GM19240 (cell line): ENCODE measurements around the gene GSAP.
"Not testable (repeated sequence)": the region's sequence is repeated elsewhere in the genome, so short reads cannot be mapped to it uniquely, and the experiment has no call there.

Experiments used
- DNase-seq: peaks from one replicate; pipeline ENCODE4 v3.0.0; 2011; ENCODE audit warnings: low spot score; ENCODE audit not compliant: insufficient read length

The GSAP gene

DNA sequence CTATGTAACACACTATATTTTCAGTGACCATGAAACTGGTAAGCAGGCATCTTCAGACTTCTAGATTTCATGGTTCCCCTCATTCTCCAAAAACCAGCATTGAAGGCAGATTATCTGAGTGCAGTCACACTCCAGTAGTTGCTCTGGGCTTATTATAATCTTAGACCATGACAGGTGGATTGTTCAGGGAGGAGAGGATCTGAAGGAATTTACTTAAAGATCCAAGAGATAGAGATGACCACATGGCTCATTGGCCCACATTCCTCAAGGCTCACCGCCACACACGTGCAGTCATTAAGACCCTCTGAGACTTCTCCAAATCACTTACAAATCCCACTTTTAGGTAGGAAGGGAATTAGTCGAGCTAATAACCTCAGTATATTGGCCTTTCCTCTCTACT lies 55.2 kb downstream of the GSAP start:
- no peak for DNase-seq

DNA sequence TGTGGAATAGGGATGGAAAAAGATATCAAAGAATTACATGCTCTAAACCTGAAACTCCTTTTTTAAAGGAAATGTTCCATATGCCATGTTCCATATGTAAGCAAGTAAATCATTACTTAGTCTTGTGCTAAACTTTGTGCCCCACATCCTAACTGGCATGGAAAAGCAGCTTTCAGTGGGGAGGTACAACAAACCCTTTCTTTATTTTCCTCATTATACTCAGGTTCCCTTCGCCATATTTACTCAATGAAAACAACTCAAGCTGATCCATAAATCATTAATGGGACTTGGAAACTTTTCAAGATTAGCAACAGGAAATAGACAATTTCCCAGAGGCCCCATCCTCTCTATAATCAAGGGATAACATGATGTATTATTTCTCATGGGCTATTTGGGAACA lies 56.0 kb downstream of the GSAP start:
- DNase-seq: no peak

DNA sequence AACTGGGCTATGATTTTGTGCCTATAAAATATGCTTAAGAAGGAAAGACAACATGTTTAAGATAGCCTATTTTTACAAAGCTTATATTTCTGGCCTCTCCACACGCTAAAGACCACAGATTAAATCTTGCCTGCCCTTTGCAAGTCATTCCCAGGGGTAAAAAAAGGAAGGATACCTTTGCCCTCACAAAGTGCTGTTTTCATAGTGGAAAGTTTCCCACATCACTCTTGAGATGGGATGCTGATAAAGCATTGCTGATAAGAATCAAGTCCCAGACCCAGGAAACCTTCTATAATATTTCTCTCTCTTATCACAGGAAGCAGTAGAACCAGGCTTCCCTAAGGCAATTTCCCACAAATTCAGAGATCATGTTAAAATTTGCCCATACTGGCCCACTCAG lies 56.5 kb downstream of the GSAP start:
- no peak for DNase-seq

DNA sequence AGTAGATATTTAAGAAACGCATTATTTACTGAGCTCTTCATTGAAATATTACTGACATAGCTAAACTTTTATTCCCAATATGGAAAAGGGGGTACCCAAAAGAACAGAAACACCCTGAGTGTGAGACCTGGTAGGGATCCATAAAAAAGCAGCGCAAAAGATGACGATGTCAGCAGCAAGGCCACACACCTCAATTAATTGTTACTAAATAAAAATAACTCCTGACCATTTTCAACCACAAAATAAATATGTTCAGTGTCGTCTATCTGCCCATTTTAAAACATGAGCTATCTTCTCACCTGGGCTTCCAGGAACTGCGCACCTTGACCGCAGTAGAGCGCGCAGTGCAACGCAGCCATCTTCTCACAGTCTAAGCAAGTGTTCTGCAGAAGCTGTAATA lies 61.2 kb downstream of the GSAP start:
- no peak for DNase-seq

DNA sequence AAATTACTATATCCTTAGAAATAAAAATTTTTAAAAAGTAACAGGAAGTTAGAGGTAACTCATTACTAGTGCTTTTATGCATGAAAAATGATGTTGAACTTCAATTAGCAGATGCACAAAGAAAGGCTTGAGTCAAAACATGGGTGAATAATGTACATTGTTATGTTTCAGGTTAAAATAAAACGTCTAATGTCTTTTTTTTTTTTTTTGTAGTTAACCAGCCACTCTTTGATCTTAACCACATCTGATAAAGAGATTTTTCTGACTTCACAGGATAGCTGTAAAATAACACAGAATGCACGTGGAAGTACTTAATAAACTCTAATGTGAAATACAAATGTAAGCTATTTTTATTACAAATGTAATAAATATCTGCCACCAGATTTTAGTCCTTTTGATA lies 61.7 kb downstream of the GSAP start:
- no peak for DNase-seq

DNA sequence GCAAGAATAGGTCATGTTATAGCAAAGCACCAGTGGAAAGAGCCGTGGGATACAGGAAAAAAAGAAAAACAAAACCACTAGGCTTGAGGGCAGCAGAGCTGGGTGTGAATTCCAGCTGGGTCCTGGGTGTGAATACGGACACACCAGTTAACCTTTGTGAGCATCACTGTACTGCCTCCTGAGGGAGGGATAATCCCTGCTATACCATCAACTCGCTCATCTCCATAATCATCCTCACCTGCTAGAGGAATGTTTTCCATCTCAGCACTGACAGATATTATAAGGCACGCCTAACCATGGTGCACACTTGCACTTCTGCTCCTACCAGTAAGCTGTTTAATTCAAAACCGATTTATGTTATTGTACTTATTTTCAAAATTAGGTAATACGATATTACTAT lies 62.2 kb downstream of the GSAP start:
- no peak for DNase-seq

DNA sequence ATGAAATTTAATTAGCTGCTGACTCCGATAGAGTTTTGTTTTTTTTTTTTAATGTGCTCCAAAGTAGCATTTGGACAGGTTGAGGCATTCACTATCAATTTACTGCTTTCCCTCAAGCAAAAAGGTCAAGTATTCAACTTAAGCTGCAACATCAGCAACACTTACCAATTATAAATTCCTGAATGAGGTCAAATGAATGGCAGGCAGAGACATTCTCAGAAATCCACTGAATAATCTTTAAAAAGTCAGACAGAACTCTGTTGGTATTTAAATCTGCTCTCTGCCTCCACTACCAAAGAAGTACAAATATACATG lies 62.8 kb downstream of the GSAP start:
- no peak for DNase-seq

DNA sequence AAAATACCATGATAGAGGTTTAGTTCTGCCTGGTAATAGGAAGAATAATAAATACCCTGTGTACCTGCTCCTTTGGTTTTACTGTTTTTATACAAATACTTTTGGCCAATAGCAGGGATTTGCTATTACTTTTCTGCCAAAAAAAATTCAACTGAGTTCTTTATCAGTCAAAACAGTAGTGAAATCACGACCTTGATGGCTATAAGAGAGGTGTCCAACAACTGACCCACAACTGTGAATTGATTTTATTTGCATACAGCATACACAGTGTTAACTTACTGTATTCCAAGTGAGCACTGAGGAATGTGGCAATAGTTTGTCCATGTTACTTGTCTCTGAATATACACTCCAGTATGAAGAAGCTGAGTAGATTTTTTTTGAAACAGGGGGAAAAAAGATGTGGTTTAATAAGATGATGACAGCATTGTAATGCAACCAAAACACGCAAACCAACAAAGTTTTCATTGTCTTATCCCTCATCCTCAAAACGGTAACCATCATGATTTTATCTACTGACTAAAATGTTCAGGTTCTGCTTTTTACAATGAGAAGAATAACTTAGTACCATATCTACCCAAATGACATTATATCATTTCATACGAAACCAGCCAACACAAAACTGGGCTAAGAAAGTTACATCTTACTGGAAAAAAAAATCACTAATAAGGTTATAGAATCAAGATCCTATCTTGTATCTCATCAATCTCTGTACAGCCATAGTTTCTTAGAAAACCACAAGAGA lies 63.3 kb downstream of the GSAP start:
- no peak for DNase-seq

DNA sequence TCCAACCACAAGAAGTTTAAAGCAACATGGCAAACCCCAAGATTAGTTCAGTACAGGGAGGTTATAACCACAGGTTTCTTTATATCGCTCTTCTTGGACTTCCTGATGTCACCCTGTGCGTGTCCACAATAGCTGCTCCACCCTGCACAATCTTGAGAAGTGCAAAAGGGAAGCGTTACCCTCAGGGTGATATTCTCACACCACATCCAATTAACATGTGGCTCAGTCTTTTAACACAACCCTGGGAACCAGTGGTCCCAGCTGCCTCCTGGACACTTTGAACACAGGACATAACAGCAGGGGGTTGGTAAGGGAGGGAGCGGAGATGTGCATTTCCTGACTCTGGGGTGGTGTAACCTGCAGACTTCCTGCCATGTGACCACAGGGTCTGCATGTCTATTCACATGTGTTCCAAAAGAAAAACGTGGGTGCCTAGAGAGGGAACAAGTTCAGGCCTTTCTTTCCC lies 64.6 kb downstream of the GSAP start:
- peak; percentile 66 for DNase-seq

DNA sequence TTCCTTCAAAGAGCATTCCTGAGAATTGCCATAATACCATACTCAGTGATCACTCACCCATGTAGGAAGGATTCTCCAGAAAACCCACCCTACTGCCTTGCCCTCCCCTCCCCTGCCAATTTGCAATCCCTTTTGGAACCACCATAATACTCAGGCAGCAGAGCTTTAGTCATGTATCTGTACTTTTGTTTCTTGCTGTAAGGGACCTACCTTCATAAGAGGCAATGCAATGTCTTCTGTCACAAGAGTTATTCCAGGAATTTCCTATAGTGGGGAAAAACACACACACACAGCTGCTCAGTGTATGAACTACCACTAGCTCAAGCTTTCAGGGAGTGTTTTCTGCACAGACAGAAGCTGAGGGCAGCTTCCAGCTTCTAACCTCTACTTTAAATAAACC lies 67.0 kb downstream of the GSAP start:
- DNase-seq: no peak

DNA sequence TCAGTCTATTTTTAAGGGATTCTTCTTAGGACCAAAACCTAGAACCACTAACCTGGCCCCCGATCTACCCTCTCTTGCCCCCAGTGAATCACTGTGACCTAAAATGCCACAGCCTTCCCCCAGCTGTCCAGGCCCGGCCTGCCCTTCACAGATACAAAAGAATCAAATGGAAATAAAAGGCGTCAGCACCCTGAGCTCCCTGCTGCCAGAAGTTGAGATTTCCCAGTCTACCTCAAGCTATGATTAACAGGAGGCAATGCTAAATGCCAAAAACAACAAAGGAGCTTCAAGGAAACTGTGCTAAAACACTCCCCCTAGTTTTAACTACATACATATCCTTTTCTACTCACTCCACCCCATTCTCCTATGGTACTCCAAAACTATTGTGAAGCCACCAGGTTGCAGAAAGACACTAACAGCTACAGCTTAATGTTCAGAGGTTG lies 67.8 kb downstream of the GSAP start:
- no peak for DNase-seq

DNA sequence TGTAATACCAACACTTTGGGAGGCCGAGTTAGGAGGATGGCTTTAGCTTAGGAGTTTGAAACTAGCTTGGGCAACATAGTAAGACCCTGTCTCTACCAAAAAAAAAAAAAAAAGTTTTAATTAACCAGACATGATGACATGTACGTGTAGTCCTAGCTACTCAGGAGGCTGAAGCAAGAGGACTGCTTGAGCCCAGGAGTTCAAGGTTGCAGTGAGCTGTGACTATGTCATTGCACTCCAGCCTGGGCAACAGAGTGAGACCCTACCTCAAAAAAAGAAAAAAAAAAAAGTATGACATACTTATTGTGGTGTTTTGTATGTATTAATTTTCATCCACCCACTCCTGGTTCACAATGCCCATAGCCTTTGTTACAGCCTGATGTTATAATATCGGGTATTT lies 69.7 kb downstream of the GSAP start:
- no peak for DNase-seq

DNA sequence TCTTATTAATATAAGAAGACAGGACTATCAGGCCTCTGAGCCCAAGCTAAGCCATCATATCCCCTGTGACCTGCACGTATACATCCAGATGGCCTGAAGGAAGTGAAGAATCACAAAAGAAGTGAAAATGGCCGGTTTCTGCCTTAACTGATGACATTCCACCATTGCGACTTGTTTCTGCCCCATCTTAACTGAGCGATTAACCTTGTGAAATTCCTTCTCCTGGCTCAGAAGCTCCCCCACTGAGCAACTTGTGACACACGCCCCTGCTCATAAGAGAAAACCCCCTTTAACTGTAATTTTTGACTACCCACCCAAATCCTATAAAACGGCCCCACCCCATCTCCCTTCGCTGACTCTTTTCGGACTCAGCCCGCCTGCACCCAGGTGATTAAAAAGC lies 70.7 kb downstream of the GSAP start:
- not testable (repeated sequence) for DNase-seq

DNA sequence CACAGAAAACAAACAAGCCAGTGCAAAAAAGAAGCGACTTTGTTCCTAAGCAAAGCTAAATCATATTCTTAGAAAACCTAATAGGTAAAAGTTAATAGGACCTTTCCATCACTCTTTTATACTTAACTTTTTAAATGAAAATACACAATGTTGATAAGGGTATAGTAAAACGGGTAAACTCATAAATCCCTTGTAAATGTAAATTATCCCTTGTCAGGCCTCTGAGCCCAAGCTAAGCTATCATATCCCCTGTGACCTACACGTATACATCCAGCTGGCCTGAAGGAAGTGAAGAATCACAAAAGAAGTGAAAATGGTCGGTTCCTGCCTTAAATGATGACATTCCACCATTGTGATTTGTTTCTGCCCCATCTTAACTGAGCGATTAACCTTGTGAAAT lies 76.4 kb downstream of the GSAP start:
- DNase-seq: no peak

DNA sequence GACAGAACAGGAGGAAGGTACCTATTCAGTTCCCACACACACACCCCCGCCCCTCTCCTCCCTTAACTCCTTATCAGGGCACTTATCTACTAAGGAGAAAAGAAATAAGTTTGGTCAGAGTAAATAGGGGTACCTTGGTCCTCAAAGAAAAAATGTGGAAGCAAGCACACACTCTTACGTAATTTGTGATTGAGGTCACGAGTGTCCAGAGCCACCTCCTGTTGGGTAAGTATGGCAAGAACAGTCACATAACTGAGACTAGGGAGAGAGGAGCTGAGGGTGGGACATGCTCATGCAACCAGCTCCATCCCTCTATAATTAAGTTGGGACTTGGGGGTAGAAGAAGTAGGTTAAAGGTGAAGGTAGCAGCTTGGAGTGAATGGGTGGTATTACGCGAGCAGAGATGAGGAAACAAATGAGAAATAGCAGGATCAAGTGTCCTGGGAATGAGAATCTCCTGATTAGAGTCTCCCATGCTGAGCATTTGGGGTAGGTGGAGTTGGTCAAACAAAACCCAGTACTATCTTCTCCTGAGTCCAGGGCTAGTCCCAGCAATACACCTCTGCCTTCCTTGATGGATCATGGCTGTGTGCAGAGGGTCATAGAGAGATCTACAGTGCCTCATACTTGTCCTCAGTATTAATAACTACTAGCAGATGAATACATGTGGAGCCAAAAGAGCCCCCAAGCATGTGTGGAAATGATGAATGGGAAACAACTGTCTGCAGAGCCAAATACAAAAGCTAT lies 77.1 kb downstream of the GSAP start:
- no peak for DNase-seq

DNA sequence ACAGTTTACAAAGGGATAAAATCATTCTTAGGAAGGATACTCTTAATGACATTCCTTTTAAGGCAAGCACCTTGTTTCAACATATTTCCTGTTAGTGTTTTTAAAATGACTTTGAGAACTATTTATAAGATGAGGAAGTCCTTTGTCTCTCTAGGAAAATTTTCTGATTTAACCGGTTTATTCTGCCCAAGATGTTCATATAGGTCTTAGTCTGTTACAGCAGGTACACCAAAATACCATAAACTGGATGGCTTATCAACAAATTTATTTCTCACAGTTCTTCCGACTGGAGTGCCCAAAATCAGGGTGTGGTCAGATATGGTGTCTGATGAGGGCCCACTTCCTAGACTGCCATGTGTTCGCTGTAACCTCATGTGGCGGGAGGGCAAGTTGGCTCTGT lies 77.9 kb downstream of the GSAP start:
- no peak for DNase-seq

DNA sequence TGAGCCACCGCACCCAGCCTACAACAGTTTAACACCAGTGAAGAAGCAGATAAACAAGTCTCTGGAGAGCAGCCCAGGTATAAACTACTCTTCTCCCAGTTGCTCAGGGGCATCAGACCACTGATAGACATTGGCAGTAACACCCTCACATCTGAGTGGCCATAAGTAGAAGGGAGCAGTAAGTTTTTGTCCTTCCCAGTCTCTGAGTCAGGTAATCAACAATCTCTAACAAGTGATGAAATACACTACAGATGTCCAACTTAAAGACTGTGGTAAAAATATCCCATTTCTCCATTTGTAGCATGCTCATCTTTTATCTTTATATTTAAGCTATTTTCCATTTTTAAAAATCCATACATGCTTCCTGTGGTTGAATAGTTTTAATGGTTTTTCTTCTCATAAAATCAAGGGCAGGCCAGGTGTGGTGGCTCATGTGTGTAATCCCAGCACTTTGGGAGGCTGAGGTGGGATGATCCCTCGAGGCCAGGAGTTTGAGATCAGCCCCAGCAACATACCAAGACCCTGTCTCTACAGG lies 78.6 kb downstream of the GSAP start:
- DNase-seq: no peak

DNA sequence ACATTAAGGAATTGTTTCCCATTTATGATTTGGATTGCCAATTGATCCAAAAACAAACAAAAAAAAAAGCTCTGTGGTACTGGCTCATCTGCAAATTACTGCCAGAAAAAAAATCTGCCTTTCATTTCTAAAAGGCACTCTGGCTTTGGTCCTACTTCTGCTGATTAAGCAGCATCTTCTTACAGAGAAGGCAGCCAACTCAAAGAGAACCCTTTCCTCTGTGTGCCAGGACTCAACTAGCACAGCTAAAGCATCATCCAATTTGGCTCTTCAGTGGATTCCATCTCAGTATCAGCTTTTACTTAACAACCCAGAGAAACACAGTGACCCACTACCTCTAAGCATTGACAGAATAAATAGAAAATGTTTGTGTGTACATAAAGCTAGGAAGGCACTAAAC lies 80.6 kb downstream of the GSAP start:
- DNase-seq: no peak

DNA sequence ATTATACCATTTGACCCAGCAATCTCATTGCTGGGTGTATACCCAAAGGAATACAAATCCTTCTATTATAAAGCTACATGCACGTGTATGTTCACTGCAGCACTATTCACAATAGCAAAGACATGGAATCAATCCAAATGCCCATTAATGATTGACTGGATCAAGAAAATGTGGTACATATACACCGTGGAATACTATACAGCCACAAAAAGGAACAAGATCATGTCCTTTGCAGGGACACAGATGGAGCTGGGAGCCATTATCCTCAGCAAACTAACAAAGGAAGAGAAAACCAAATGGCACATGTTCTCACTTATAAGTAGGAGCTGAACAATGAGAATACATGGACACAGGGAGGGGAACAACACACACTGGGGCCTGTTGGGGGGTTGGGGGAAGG lies 82.1 kb downstream of the GSAP start:
- DNase-seq: not testable (repeated sequence)

DNA sequence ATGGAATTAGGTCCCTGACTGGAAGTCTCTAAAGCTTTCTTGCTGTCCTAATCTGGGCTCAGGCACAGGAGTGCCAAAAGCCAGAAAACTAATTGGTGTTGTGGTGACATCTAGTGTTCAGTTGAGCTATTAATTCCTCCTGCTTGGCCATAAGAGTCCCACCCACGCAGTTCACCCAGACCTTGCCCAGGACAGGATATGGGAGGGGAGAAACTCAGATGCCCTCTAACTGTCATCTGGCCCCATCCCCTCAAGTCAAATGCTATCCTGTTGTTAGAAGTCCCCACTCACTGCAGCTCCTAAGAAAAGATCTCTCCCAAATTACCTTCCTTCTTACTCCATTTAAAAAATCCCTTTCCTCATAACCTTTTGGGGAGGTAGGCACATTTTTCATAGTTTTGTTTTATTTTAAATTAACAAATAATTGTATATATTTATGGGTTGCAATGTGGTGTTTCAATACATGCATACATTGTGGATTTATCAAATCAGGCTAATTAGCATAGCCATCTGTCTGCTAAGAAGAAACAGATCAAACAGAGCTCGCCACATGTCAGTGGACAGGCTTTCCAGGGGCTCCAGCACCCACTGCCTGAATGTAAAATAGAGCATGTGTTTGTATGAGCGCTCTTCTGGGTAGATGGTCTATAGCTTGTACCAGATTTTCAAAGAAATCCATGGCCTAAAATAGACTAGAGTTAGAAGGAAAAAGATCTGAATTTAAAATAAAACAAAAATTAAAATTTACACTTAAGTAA lies 84.0 kb downstream of the GSAP start:
- peak; percentile 64 for DNase-seq

DNA sequence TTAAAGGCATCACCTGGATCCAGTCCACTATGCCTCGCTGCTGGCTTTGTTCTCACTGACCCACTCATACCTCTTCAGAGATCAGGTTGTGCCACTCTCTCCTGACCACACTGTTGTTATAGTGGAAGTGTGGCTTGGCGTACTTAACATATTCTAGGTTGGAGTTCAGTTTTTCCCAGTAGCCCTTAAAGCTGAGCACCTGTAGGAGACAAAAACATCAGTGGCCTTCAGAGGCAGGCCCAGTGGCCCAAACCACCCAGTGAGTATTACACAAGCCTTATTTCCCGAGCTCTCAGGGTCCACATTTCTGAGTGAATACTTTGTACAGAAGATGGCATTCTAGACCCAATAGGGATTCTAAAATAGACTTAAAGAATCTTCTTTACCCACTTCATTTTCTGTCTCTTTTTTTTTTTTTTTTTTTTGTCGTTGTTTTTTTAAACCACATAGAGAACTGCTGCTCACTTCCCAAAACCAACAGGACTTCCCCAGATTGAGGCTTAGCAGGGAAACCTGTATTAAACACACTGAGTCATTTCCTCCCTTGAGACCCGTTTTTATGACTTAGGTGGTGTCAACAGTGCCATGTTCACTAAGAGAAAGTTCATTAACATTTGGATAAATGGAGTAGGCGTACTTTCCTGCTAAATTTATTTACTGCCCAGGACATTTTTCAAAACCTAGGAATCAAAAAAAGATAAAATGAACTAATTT lies 85.8 kb downstream of the GSAP start:
- no peak for DNase-seq
